ENCODE results near the gene NUB1.
A peak's percentile ranks its signal among the peaks of the same experiment; 100 is the strongest.

The NUB1 gene

GRCh38 chr7:151327022-151327421, 14.6 kb upstream of the NUB1 start:
- Histone ChIP-seq H3K4me3 (ENCODE audit: insufficient read depth, low read depth, low read length) (no peak overlapping the region), H3K4me1 (ENCODE audit: control insufficient read depth, insufficient read depth, low read length) (no peaks in the 10 kb centered on the region), H3K27ac (ENCODE audit: insufficient read depth, low read depth, low read length, poor library complexity, severe bottlenecking) (no peak overlapping the region), H3K36me3 (ENCODE audit: control insufficient read depth, insufficient read depth, low read length) (no peaks in the 10 kb centered on the region), H3K27me3 (ENCODE audit: control insufficient read depth, insufficient read depth, low read length, poor library complexity, severe bottlenecking) (no peaks in the 10 kb centered on the region), H3K9me3 (ENCODE audit: control insufficient read depth, low read length) (no peaks in the 10 kb centered on the region)
- WGBS, 2 experiments, result 95 to 96% methylated on average over 2 of the region's 2 CpGs

- Histone ChIP-seq H3K27ac (ENCODE audit: insufficient read depth, low read depth, low read length, poor library complexity, severe bottlenecking) (no peak overlapping the region), H3K4me1 (ENCODE audit: control insufficient read depth, insufficient read depth, low read length) (no peaks in the 10 kb centered on the region)
- WGBS, 2 experiments, result 89 to 92% methylated on average over 2 of the region's 2 CpGs
Observed at GRCh38 chr7:151327659-151328058, 14.0 kb upstream of the NUB1 start.

DNA sequence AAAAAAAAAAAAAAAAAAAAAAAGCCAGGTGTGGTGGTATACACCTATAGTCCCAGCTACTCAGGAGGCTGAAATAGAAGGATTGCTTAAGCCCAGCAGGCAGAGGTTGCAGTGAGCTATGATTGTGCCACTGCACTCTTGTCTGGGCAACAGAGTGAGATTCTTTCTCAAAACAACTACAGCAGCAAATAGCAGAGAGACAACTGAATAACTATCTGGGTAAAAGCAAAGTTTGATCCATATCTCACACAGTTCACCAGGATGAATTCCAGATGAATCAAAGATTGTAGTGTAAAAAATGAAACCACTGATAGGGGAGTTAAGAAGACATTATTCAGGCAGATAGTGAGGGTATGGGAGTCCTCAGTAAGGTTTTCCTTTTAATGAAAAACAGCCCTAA, 11.4 kb upstream of the NUB1 start:
- Histone ChIP-seq H3K9me3 (ENCODE audit: control insufficient read depth, low read length) (no peaks in the 10 kb centered on the region), H3K27ac (ENCODE audit: insufficient read depth, low read depth, low read length, poor library complexity, severe bottlenecking) (no peak overlapping the region)

More at GRCh38 chr7:151327659-151328058, 14.0 kb upstream of the NUB1 start:
- H3K9me3 ChIP-seq (ENCODE audit: control insufficient read depth, low read length), result no peaks in the 10 kb centered on the region
- H3K27me3 ChIP-seq (ENCODE audit: control insufficient read depth, insufficient read depth, low read length, poor library complexity, severe bottlenecking), result no peaks in the 10 kb centered on the region
- H3K36me3 ChIP-seq (ENCODE audit: control insufficient read depth, insufficient read depth, low read length), result no peaks in the 10 kb centered on the region
- H3K4me3 ChIP-seq (ENCODE audit: insufficient read depth, low read depth, low read length), result no peak overlapping the region

DNA sequence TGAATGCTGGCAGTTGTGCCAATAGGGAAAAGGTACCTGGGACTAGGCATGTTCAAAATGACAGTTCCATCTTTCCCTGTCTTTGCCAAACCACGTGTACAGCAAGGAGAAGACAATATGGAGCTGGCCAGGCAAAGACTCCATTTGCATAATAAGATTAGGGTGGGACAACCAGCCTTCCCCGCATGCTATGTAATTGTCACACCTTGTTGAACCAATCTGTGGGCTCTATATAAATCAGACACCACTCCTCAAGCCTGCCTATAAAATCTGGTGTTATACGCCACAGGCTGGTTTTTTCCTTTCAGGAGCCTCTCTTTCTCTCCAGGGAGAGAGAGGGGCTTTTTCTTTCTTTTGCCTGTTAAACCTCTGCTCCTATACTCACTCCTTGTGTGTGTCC, 11.0 kb upstream of the NUB1 start:
- H3K4me3 ChIP-seq (ENCODE audit: insufficient read depth, low read depth, low read length), result no peak overlapping the region
- no peak overlapping the region for H3K27ac ChIP-seq (ENCODE audit: insufficient read depth, low read depth, low read length, poor library complexity, severe bottlenecking)
- 75 to 79% methylated on average over 3 of the region's 3 CpGs for WGBS, 2 experiments
- no peaks in the 10 kb centered on the region for H3K4me1 ChIP-seq (ENCODE audit: control insufficient read depth, insufficient read depth, low read length)
- no peaks in the 10 kb centered on the region for H3K36me3 ChIP-seq (ENCODE audit: control insufficient read depth, insufficient read depth, low read length)
- H3K9me3 ChIP-seq (ENCODE audit: control insufficient read depth, low read length), result no peaks in the 10 kb centered on the region
- no peaks in the 10 kb centered on the region for H3K27me3 ChIP-seq (ENCODE audit: control insufficient read depth, insufficient read depth, low read length, poor library complexity, severe bottlenecking)

More for the DNA sequence above, 11.4 kb upstream of the NUB1 start:
- no peaks in the 10 kb centered on the region for H3K4me1 ChIP-seq (ENCODE audit: control insufficient read depth, insufficient read depth, low read length)
- H3K36me3 ChIP-seq (ENCODE audit: control insufficient read depth, insufficient read depth, low read length), result no peaks in the 10 kb centered on the region
- no peak overlapping the region for H3K4me3 ChIP-seq (ENCODE audit: insufficient read depth, low read depth, low read length)
- H3K27me3 ChIP-seq (ENCODE audit: control insufficient read depth, insufficient read depth, low read length, poor library complexity, severe bottlenecking), result no peaks in the 10 kb centered on the region

DNA sequence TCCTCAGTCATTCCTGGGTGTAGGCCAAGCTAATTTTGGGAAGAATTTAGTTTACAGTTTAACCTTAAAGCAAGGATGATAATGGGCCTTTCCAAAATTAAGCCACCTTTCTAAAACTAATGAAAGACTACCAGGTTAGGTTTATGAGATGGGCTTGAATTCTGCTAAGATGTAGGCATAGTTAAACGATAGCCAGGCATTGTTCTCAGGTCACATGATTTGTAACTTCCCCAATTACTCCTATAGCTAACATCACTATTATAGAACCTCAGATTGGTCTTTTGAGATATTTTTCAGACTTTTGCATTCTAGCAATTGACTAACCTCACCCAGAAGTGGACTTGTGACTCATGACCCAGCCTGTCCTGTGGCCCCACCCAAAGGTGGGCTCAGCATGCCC, 7.0 kb upstream of the NUB1 start:
- 89 to 92% methylated on average over 1 of the region's 1 CpG for WGBS, 2 experiments
- Histone ChIP-seq H3K27ac (ENCODE audit: insufficient read depth, low read depth, low read length, poor library complexity, severe bottlenecking) (no peak overlapping the region), H3K9me3 (ENCODE audit: control insufficient read depth, low read length) (no peaks in the 10 kb centered on the region), H3K4me3 (ENCODE audit: insufficient read depth, low read depth, low read length) (no peak overlapping the region), H3K27me3 (ENCODE audit: control insufficient read depth, insufficient read depth, low read length, poor library complexity, severe bottlenecking) (no peaks in the 10 kb centered on the region), H3K4me1 (ENCODE audit: control insufficient read depth, insufficient read depth, low read length) (no peaks in the 10 kb centered on the region), H3K36me3 (ENCODE audit: control insufficient read depth, insufficient read depth, low read length) (no peaks in the 10 kb centered on the region)

GRCh38 chr7:151336027-151336708, 5.4 kb upstream of the NUB1 start:
- 92 to 93% methylated on average over 12 of the region's 12 CpGs for WGBS, 2 experiments
- H3K4me3 ChIP-seq (ENCODE audit: insufficient read depth, low read depth, low read length), result no peak overlapping the region
- H3K9me3 ChIP-seq (ENCODE audit: control insufficient read depth, low read length), result no peaks in the 10 kb centered on the region
- H3K36me3 ChIP-seq (ENCODE audit: control insufficient read depth, insufficient read depth, low read length), result no peaks in the 10 kb centered on the region
- no peak overlapping the region for H3K27ac ChIP-seq (ENCODE audit: insufficient read depth, low read depth, low read length, poor library complexity, severe bottlenecking)
- H3K27me3 ChIP-seq (ENCODE audit: control insufficient read depth, insufficient read depth, low read length, poor library complexity, severe bottlenecking), result no peaks in the 10 kb centered on the region
- H3K4me1 ChIP-seq (ENCODE audit: control insufficient read depth, insufficient read depth, low read length), result no peaks in the 10 kb centered on the region

GRCh38 chr7:151337346-151337745, 4.3 kb upstream of the NUB1 start:
- no peaks in the 10 kb centered on the region for H3K36me3 ChIP-seq (ENCODE audit: control insufficient read depth, insufficient read depth, low read length)
- H3K4me1 ChIP-seq (ENCODE audit: control insufficient read depth, insufficient read depth, low read length), result no peaks in the 10 kb centered on the region
- H3K4me3 ChIP-seq (ENCODE audit: insufficient read depth, low read depth, low read length), result no peak overlapping the region
- no peak overlapping the region for H3K27ac ChIP-seq (ENCODE audit: insufficient read depth, low read depth, low read length, poor library complexity, severe bottlenecking)
- WGBS, 2 experiments, result 94 to 96% methylated on average over 2 of the region's 2 CpGs
- H3K27me3 ChIP-seq (ENCODE audit: control insufficient read depth, insufficient read depth, low read length, poor library complexity, severe bottlenecking), result no peaks in the 10 kb centered on the region
- no peaks in the 10 kb centered on the region for H3K9me3 ChIP-seq (ENCODE audit: control insufficient read depth, low read length)

DNA sequence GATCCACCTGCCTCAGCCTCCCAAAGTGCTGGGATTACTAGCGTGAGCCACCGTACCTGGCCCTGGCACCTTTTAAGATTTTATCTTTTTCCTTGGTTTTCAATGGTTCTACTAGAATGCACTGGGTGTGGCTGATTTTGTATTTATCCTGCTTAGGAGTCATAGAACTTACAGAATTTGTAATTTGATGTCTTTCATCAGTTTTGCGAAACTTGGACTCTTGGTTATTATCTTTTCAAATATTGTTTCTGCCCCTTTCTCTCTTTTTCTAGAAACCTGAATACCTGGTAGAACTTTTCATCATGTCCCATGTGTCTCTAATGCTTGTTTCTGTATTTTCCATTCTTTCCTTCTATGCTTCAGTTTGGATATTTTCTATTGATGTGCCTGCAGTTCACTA, 2.8 kb upstream of the NUB1 start:
- no peaks in the 10 kb centered on the region for H3K4me1 ChIP-seq (ENCODE audit: control insufficient read depth, insufficient read depth, low read length)
- no peaks in the 10 kb centered on the region for H3K27me3 ChIP-seq (ENCODE audit: control insufficient read depth, insufficient read depth, low read length, poor library complexity, severe bottlenecking)
- no peak overlapping the region for H3K4me3 ChIP-seq (ENCODE audit: insufficient read depth, low read depth, low read length)
- no peak overlapping the region for H3K27ac ChIP-seq (ENCODE audit: insufficient read depth, low read depth, low read length, poor library complexity, severe bottlenecking)
- H3K36me3 ChIP-seq (ENCODE audit: control insufficient read depth, insufficient read depth, low read length), result no peaks in the 10 kb centered on the region
- WGBS, 2 experiments, result 92 to 94% methylated on average over 3 of the region's 3 CpGs
- H3K9me3 ChIP-seq (ENCODE audit: control insufficient read depth, low read length), result no peaks in the 10 kb centered on the region

DNA sequence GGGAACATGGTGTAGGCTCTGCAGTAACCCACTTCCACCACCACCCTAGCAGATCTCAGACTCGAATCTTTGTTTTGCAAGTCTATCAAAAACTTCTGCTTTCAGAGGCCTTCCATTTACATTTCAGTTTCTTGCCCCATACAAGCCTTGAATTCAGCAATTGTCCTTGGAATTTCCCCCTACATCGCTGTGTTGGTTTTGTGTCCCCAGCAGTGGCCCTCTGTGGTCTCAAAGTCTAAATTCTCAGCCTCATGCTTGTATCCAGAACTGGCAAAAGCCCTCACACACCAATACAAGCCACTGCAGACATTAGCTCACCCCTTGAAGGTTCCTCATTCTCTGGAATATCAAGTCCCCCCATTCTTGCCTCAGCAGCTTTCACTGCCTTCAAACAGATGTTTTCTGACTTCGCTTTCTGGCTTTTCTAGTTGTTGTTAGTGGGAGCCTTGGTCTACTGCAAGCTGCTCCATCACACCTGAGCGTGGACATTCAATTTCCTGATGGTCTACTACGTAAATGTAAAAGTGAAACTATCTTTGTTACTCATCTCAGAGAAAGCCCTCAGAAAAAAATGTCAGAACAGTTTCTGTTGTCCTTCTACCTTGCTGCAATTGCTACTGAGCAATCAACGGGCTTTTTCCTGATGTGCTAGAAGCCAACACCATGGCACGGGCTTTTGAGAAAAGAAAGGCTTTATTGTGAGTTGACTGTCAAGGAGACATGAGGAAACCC, 1.8 kb upstream of the NUB1 start:
- Histone ChIP-seq H3K36me3 (ENCODE audit: control insufficient read depth, insufficient read depth, low read length) (no peaks in the 10 kb centered on the region), H3K9me3 (ENCODE audit: control insufficient read depth, low read length) (no peaks in the 10 kb centered on the region), H3K27me3 (ENCODE audit: control insufficient read depth, insufficient read depth, low read length, poor library complexity, severe bottlenecking) (no peaks in the 10 kb centered on the region), H3K4me3 (ENCODE audit: insufficient read depth, low read depth, low read length) (no peak overlapping the region), H3K27ac (ENCODE audit: insufficient read depth, low read depth, low read length, poor library complexity, severe bottlenecking) (no peak overlapping the region), H3K4me1 (ENCODE audit: control insufficient read depth, insufficient read depth, low read length) (no peaks in the 10 kb centered on the region)
- 91 to 92% methylated on average over 7 of the region's 7 CpGs for WGBS, 2 experiments

DNA sequence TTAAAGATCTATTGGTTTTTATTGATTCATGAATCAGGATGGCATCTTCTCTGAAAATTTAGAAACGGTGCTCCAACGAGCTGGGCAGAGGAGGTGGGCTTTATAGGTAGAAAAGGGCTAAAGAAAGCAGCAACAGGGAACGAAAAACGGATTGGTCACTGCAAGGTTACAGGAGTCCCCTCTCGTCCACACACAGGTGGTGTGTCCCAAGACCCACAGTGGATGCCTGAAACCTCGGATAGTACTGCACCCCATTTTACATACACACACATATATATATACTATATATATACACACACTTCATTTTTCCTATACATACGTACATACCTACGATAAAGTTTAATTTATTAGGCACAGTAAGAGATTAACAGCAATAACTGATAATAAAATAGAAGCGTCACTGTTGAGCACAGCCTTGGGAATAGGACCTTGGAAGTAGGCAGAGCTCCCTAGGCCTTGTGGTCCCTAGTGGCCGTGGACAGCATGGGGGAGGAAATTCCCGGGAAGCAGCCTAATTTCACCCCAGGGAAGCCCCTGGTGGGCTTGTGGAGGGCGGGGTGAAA, 737 bp upstream of the NUB1 start:
- Histone ChIP-seq H3K4me1 (ENCODE audit: control insufficient read depth, insufficient read depth, low read length) (no peaks in the 10 kb centered on the region), H3K36me3 (ENCODE audit: control insufficient read depth, insufficient read depth, low read length) (peaks cover 7% of the 10 kb centered on the region), H3K27me3 (ENCODE audit: control insufficient read depth, insufficient read depth, low read length, poor library complexity, severe bottlenecking) (no peaks in the 10 kb centered on the region), H3K27ac (ENCODE audit: insufficient read depth, low read depth, low read length, poor library complexity, severe bottlenecking) (no peak overlapping the region), H3K9me3 (ENCODE audit: control insufficient read depth, low read length) (no peaks in the 10 kb centered on the region), H3K4me3 (ENCODE audit: insufficient read depth, low read depth, low read length) (peak overlapping the region; percentile 68)
- 78 to 81% methylated on average over 10 to 12 of the region's 12 CpGs for WGBS, 2 experiments
